SK-N-MC (cell line): ENCODE results near the gene VPS41.

Experiments
- EZH2 ChIP-seq: fragments of 200-600 bp; sonication (generic); IDR thresholded peaks from one replicate; pipeline ENCODE4 v1.6.1; 2017; ENCODE audit warnings: antibody characterized with exemption
- POLR2AphosphoS5 ChIP-seq: IDR thresholded peaks from 2 replicates; pipeline ENCODE4 v1.6.1; 2012; ENCODE audit warnings: mild to moderate bottlenecking, low read depth, low read length, borderline replicate concordance

DNA sequence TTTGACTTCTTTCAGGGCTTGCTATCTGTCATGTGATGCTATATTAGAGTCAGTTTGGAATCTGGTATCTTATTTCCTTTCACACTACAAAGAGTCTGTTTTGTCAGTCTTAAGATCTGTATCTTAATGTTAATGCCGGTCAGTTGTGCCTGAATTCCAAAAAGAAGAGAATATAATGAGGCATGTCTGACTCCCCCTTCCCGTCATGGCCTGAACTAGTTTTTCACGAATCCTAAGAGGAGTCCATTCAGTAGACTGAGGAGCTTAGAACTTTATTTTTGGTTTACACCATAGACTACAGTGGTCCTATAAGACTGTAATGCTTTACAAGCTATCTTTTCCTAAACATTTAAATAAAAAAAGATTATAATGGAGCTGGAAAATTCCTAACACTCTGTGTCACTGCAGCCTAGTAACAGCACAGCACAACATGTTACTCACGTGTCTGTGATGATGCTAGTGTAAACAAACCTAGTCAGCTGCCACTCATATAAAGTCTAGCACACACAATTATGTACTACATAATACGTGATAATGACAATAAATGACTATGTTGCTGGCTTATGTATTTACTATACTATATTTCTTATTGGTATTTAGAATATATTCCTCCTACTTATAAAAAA lies 50.6 kb downstream of the VPS41 start:
- TF ChIP-seq POLR2AphosphoS5, result no peak
- TF ChIP-seq EZH2, result no peak
